Stimulated activated CD4-positive, alpha-beta T cell treated with anti-CD3 and anti-CD28 coated beads, Interleukin-4, amount 100 ng/mL, for 24 hours (primary cell): ENCODE measurements around the gene TIMM22.
A peak's percentile ranks its signal among the peaks of the same experiment; 100 is the strongest.
"Not testable (repeated sequence)": the region's sequence is repeated elsewhere in the genome, so short reads cannot be mapped to it uniquely, and the experiment has no call there.

Experiments used
- DNase-seq: peaks from one replicate; pipeline ENCODE4 v3.0.0-alpha.2; 2020

Gene TIMM22

GRCh38 chr17:996554-997344 lies at the start of gene TIMM22:
TIMM22 (plus strand) TSS chr17:997129; CDS start chr17:997143, 14 bp downstream.
- DNase-seq: peak; percentile 93

- no peak for DNase-seq
Measured at GRCh38 chr17:948284-948852, 48.6 kb upstream of the TIMM22 start.

- DNase-seq: no peak
Measured at GRCh38 chr17:949623-950303, 47.2 kb upstream of the TIMM22 start.

GRCh38 chr17:951325-952132 lies 45.4 kb upstream of the TIMM22 start:
- DNase-seq: no peak

- DNase-seq: not testable (repeated sequence)
Measured at GRCh38 chr17:952592-952991, 44.3 kb upstream of the TIMM22 start.

GRCh38 chr17:953767-954166 lies 43.2 kb upstream of the TIMM22 start:
- DNase-seq: no peak

- no peak for DNase-seq
Measured at GRCh38 chr17:954431-955164, 42.3 kb upstream of the TIMM22 start.

GRCh38 chr17:956905-957304 lies 40.0 kb upstream of the TIMM22 start:
- DNase-seq: no peak

GRCh38 chr17:957856-958421 lies 39.0 kb upstream of the TIMM22 start:
- DNase-seq: no peak

- no peak for DNase-seq
Measured at GRCh38 chr17:958712-959451, 38.0 kb upstream of the TIMM22 start.

GRCh38 chr17:962166-962565 lies 34.8 kb upstream of the TIMM22 start:
- DNase-seq: no peak

- DNase-seq: no peak
Measured at GRCh38 chr17:962670-963069, 34.3 kb upstream of the TIMM22 start.

- no peak for DNase-seq
Measured at GRCh38 chr17:964876-965275, 32.1 kb upstream of the TIMM22 start.

GRCh38 chr17:965311-965989 lies 31.5 kb upstream of the TIMM22 start:
- no peak for DNase-seq

GRCh38 chr17:967122-967521 lies 29.8 kb upstream of the TIMM22 start:
- DNase-seq: no peak

- DNase-seq: no peak
Measured at GRCh38 chr17:968812-969730, 27.9 kb upstream of the TIMM22 start.

GRCh38 chr17:969811-970355 lies 27.0 kb upstream of the TIMM22 start:
- no peak for DNase-seq

- DNase-seq: no peak
Measured at GRCh38 chr17:970364-970763, 26.6 kb upstream of the TIMM22 start.

- not testable (repeated sequence) for DNase-seq
Measured at GRCh38 chr17:971861-972260, 25.1 kb upstream of the TIMM22 start.
